Suprapubic skin (tissue), 4 donors: ENCODE data around the gene DDX10. TPM values are rescaled to one million over a fixed set of nuclear protein-coding genes. Genes with fewer than 3 reads are reported as not detected.

Experiments
- DNase-seq, 2 donors: peaks; one replicate each; pipeline ENCODE4 v3.0.0-alpha.2; 2019; ENCODE audit warnings: low spot score in 2 of 2
- H3K27ac ChIP-seq: fragments of 200-600 bp; sonication (generic); one replicate; pipeline ENCODE4 v1.5.1; 2019
- H3K27me3 ChIP-seq: fragments of 200-600 bp; sonication (generic); one replicate; pipeline ENCODE4 v1.5.1; 2019
- H3K36me3 ChIP-seq: fragments of 200-600 bp; sonication (generic); one replicate; pipeline ENCODE4 v1.5.1; 2019
- H3K4me1 ChIP-seq: fragments of 200-600 bp; sonication (generic); one replicate; pipeline ENCODE4 v1.5.1; 2019
- H3K4me3 ChIP-seq: fragments of 200-600 bp; sonication (generic); one replicate; pipeline ENCODE4 v1.5.1; 2019; ENCODE audit warnings: mild to moderate bottlenecking
- H3K9me3 ChIP-seq: fragments of 200-600 bp; sonication (generic); one replicate; pipeline ENCODE4 v1.5.1; 2019
- EP300 ChIP-seq: sonication (generic); formaldehyde crosslinking; IDR thresholded peaks from one replicate; pipeline ENCODE4 v1.6.1; 2017; ENCODE audit warnings: antibody characterized with exemption
- POLR2A ChIP-seq, 2 donors: fragments of 450-650 bp; IDR thresholded peaks; one replicate each; pipeline ENCODE4 v1.6.1; 2017; ENCODE audit warnings: antibody characterized with exemption in 2 of 2, mild to moderate bottlenecking in 2 of 2, moderate library complexity in 2 of 2
- POLR2AphosphoS5 ChIP-seq, 3 donors: sonication (generic); formaldehyde crosslinking; IDR thresholded peaks; one replicate each; pipeline ENCODE4 v1.6.1; 2017; ENCODE audit warnings: antibody characterized with exemption in 3 of 3
- WGBS: methylation state at CpG from one replicate; pipeline ENCODE4 v1.1.5; 2018; 5-methylcytosine and 5-hydroxymethylcytosine counted together
- total RNA-seq, 4 donors: library from RNA; depleted of rRNA; stranded (reverse); fragments of >200 nt; gene quantifications; one replicate each; pipeline ENCODE4 v1.1.0, GENCODE V29; 2016
- TF ChIP-seq, protein P1 (sequence below), 2 donors: fragments of 200-600 bp in 1 of 2; fragments of 450-650 bp in 1 of 2; sonication (generic) in 1 of 2; IDR thresholded peaks; one replicate each; pipeline ENCODE4 v1.5.1; 2016 to 2019; ENCODE audit warnings: antibody characterized with exemption in 2 of 2, mild to moderate bottlenecking in 1 of 2, moderate library complexity in 1 of 2

Gene DDX10
- total RNA-seq, 4 donors from 2014 or later, result 21.9 to 30.7 (median 27.2) TPM

GRCh38 chr11:108805030-108805429 is 140.2 kb downstream of the DDX10 start:
- DNase-seq, result no peak
- no peaks in the 10 kb centered on the region for H3K36me3 ChIP-seq
- H3K27ac ChIP-seq, result no peak overlapping the region
- H3K4me1 ChIP-seq, result peaks cover 7% of the 10 kb centered on the region
- no peak overlapping the region for H3K4me3 ChIP-seq
- 43% methylated on average over 2 of the region's 2 CpGs for WGBS
- H3K27me3 ChIP-seq, result no peaks in the 10 kb centered on the region
- no peaks in the 10 kb centered on the region for H3K9me3 ChIP-seq
- TF ChIP-seq POLR2AphosphoS5 (IDR thresholded peaks at IDR 0.05) (no peak), POLR2A (IDR thresholded peaks at IDR 0.05) (no peak), EP300 (no peak)
- TF ChIP-seq, protein P1, sequence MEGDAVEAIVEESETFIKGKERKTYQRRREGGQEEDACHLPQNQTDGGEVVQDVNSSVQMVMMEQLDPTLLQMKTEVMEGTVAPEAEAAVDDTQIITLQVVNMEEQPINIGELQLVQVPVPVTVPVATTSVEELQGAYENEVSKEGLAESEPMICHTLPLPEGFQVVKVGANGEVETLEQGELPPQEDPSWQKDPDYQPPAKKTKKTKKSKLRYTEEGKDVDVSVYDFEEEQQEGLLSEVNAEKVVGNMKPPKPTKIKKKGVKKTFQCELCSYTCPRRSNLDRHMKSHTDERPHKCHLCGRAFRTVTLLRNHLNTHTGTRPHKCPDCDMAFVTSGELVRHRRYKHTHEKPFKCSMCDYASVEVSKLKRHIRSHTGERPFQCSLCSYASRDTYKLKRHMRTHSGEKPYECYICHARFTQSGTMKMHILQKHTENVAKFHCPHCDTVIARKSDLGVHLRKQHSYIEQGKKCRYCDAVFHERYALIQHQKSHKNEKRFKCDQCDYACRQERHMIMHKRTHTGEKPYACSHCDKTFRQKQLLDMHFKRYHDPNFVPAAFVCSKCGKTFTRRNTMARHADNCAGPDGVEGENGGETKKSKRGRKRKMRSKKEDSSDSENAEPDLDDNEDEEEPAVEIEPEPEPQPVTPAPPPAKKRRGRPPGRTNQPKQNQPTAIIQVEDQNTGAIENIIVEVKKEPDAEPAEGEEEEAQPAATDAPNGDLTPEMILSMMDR (IDR thresholded peaks at IDR 0.05), result no peak

GRCh38 chr11:108807262-108807661 is 142.4 kb downstream of the DDX10 start:
- no peak for DNase-seq
- no peaks in the 10 kb centered on the region for H3K36me3 ChIP-seq
- H3K27ac ChIP-seq, result no peak overlapping the region
- no peak overlapping the region for H3K4me3 ChIP-seq
- H3K27me3 ChIP-seq, result no peaks in the 10 kb centered on the region
- WGBS, result 84% methylated on average over 2 of the region's 2 CpGs
- H3K4me1 ChIP-seq, result peaks cover 7% of the 10 kb centered on the region
- no peaks in the 10 kb centered on the region for H3K9me3 ChIP-seq
- TF ChIP-seq POLR2A (IDR thresholded peaks at IDR 0.05), result no peak
- TF ChIP-seq, protein P1 (IDR thresholded peaks at IDR 0.05), result no peak
- TF ChIP-seq POLR2AphosphoS5 (IDR thresholded peaks at IDR 0.05), result no peak
- no peak for TF ChIP-seq EP300

- Histone ChIP-seq H3K36me3 (no peaks in the 10 kb centered on the region), H3K9me3 (no peaks in the 10 kb centered on the region), H3K27me3 (no peaks in the 10 kb centered on the region), H3K4me1 (no peaks in the 10 kb centered on the region), H3K4me3 (no peak overlapping the region), H3K27ac (no peak overlapping the region)
- DNase-seq, result no peak
- WGBS, result 83% methylated on average over 2 of the region's 2 CpGs
- TF ChIP-seq, protein P1 (IDR thresholded peaks at IDR 0.05), result no peak
- TF ChIP-seq POLR2A (IDR thresholded peaks at IDR 0.05) (no peak), EP300 (no peak), POLR2AphosphoS5 (IDR thresholded peaks at IDR 0.05) (no peak)
These were observed 148.2 kb downstream of the DDX10 start for GRCh38 chr11:108813086-108813485.

GRCh38 chr11:108817976-108818375 is 153.1 kb downstream of the DDX10 start:
- no peaks in the 10 kb centered on the region for H3K4me1 ChIP-seq
- H3K27me3 ChIP-seq, result no peaks in the 10 kb centered on the region
- H3K36me3 ChIP-seq, result no peaks in the 10 kb centered on the region
- TF ChIP-seq, protein P1 (IDR thresholded peaks at IDR 0.05), result no peak
- TF ChIP-seq EP300, result no peak
- TF ChIP-seq POLR2AphosphoS5 (IDR thresholded peaks at IDR 0.05), result no peak
- no peak for TF ChIP-seq POLR2A (IDR thresholded peaks at IDR 0.05)
- 97% methylated on average over 5 of the region's 5 CpGs for WGBS
- no peak overlapping the region for H3K27ac ChIP-seq
- H3K9me3 ChIP-seq, result no peaks in the 10 kb centered on the region
- no peak for DNase-seq
- H3K4me3 ChIP-seq, result no peak overlapping the region

DNA sequence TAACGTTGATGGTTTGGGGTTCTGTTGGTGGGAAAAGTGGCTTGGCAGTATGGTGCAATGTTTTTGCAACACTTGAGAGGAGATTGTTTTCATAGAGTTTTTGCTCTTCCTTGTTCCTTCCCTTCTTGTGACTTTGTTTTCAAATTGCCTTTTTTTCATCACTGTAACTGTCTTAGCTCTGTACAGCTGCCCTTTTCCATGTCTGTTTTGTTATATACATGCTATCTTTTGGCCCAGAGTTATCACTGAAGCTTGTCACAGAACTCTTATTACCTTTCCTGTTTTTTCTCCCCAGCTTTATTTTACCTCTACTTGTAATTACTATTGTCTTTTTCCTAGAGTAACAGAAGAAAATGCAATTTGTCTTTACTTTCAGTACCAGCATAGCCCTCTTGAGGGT is 154.1 kb downstream of the DDX10 start:
- H3K36me3 ChIP-seq, result no peaks in the 10 kb centered on the region
- H3K27me3 ChIP-seq, result no peaks in the 10 kb centered on the region
- no peak for DNase-seq
- H3K4me1 ChIP-seq, result no peaks in the 10 kb centered on the region
- 64% methylated on average over 1 of the region's 1 CpG for WGBS
- H3K9me3 ChIP-seq, result no peaks in the 10 kb centered on the region
- TF ChIP-seq, protein P1 (IDR thresholded peaks at IDR 0.05), result no peak
- TF ChIP-seq POLR2AphosphoS5 (IDR thresholded peaks at IDR 0.05) (no peak), POLR2A (IDR thresholded peaks at IDR 0.05) (no peak), EP300 (no peak)
- no peak overlapping the region for H3K4me3 ChIP-seq
- no peak overlapping the region for H3K27ac ChIP-seq
